ENCODE data around the gene HECTD1. TPM values are rescaled to one million over a fixed set of nuclear protein-coding genes. Genes with fewer than 3 reads are reported as not detected.
A peak's percentile ranks its signal among the peaks of the same experiment; 100 is the strongest.
"Not testable (repeated sequence)": the region's sequence is repeated elsewhere in the genome, so short reads cannot be mapped to it uniquely, and the experiment has no call there.

HECTD1 gene
- total and polyA plus RNA-seq, 10 of the 15 experiments (the other 5 are each of a cell fraction or from before 2014, with no cell fraction given), result 27.3 to 116 (median 57.7) TPM

DNA sequence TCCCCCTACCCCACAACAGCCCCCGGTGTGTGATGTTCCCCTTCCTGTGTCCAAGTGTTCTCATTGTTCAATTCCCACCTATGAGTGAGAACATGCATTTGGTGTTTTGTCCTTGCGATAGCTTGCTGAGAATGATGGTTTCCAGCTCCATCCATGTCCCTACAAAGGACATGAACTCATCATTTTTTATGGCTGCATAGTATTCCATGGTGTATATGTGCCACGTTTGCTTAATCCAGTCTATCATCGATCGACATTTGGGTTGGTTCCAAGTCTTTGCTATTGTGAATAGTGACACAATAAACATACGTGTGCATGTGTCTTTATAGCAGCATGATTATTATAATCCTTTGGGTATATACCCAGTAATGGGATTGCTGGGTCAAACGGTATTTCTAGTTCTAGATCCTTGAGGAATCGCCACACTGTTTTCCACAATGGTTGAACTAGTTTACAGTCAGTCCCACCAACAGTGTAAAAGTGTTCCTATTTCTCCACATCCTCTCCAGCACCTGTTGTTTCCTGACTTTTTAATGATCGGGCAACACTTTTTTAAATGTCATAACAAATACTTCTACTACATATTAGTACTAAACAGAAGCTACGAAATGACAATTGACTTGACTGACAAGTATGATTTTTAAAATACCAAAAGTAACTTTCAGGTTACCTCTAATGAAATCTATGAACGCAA is 3.5 kb downstream of the HECTD1 start:
- DNase-seq (ENCODE audit: low read depth, low spot score); in situ Hi-C loops (cut with MboI); FAIRE-seq; H3K9ac ChIP-seq (ENCODE audit: control insufficient read depth, insufficient read depth, low read length); H2AFZ ChIP-seq (ENCODE audit: control insufficient read depth, low read depth, low read length); RAD21 ChIA-PET (ENCODE audit: unreplicated experiment); H3K27ac ChIP-seq (ENCODE audit: control insufficient read depth, insufficient read depth); H3K9me3 ChIP-seq (replicated peaks; ENCODE audit: control insufficient read depth, insufficient read depth, low read length); BruUV-seq (replicated peaks); intact Hi-C loops (cut with micrococcal nuclease; ENCODE audit: unreplicated experiment); H4K20me1 ChIP-seq (ENCODE audit: control insufficient read depth, insufficient read depth); H3K4me2 ChIP-seq (ENCODE audit: control insufficient read depth, insufficient read depth); H3K27me3 ChIP-seq (replicated peaks in 1 of 2; ENCODE audit: control insufficient read depth in 2 of 2, insufficient read depth in 2 of 2, low read length in 1 of 2); CTCF ChIA-PET; ATAC-seq: not testable (repeated sequence)
- H3K4me1 ChIP-seq (ENCODE audit: control insufficient read depth, insufficient read depth, low read length), result peaks cover 11% of the 10 kb centered on the region; the same call in 1 of the 2 replicates
- ChIA-PET SMC1A (ENCODE audit: uncharacterized antibody, unreplicated experiment) (interaction anchor here (0.5 to 0.9 kb wide), 2 partner anchors 9 to 15 kb away, joined by 3 to 6 read pairs; no protein-coding TSS in a partner anchor), POLR2A (interaction anchor here (0.6 kb wide), 1 partner anchor 63 kb away, joined by 3 read pairs; no protein-coding TSS in a partner anchor)
- H3K79me2 ChIP-seq (ENCODE audit: control insufficient read depth, insufficient read depth, low read length), result peaks cover 62% of the 10 kb centered on the region
- H3K36me3 ChIP-seq (ENCODE audit: control insufficient read depth in 2 of 2, insufficient read depth in 2 of 2, low read length in 1 of 2), result peaks cover 0 to 11% of the 10 kb centered on the region in 2 experiments; a peak in 2 of 4 replicates
- H3K4me3 ChIP-seq, result 0 out of 2 replicates have a peak overlapping the region, but pooled peaks have one; percentile 38
- peak; percentile 79 for TF ChIP-seq MLLT1 (IDR thresholded peaks at IDR 0.05)
- 96% methylated on average over 10 of the region's 11 CpGs for WGBS (ENCODE audit: insufficient coverage, insufficient replicate concordance, low lambda C conversion rate, missing lambda C conversion rate)

GRCh38 chr14:31203414-31203742 is 4.2 kb downstream of the HECTD1 start:
- no peak overlapping the region for H3K9ac ChIP-seq (ENCODE audit: control insufficient read depth, insufficient read depth, low read length)
- H4K20me1 ChIP-seq (ENCODE audit: control insufficient read depth, insufficient read depth), result no peaks in the 10 kb centered on the region; the same call in 1 of the 2 replicates
- H3K36me3 ChIP-seq (ENCODE audit: control insufficient read depth in 2 of 2, insufficient read depth in 2 of 2, low read length in 1 of 2), result peaks cover 0 to 11% of the 10 kb centered on the region in 2 experiments; a peak in 2 of 4 replicates
- 100% methylated on average over 3 of the region's 3 CpGs for WGBS (ENCODE audit: insufficient coverage, insufficient replicate concordance, low lambda C conversion rate, missing lambda C conversion rate)
- no peaks in the 10 kb centered on the region; the same call in 2 of the 3 replicates for H3K9me3 ChIP-seq (replicated peaks; ENCODE audit: control insufficient read depth, insufficient read depth, low read length)
- H3K79me2 ChIP-seq (ENCODE audit: control insufficient read depth, insufficient read depth, low read length), result peaks cover 67% of the 10 kb centered on the region
- intact Hi-C loops (cut with micrococcal nuclease; ENCODE audit: unreplicated experiment), result no loop called here
- in situ Hi-C loops (cut with MboI), result no loop called here
- ChIA-PET CTCF (no interaction called here), RAD21 (ENCODE audit: unreplicated experiment) (no interaction called here), POLR2A (no interaction called here), SMC1A (ENCODE audit: uncharacterized antibody, unreplicated experiment) (interaction anchor here (0.9 kb wide), 1 partner anchor 9 kb away, joined by 6 read pairs; no protein-coding TSS in a partner anchor)
- H3K4me3 ChIP-seq, result no peak overlapping the region
- DNase-seq (ENCODE audit: low read depth, low spot score), result no peak
- ATAC-seq, result no peak
- no peak for FAIRE-seq
- H3K4me2 ChIP-seq (ENCODE audit: control insufficient read depth, insufficient read depth), result no peak overlapping the region
- no peak overlapping the region for H3K27ac ChIP-seq (ENCODE audit: control insufficient read depth, insufficient read depth)
- no peak overlapping the region for H2AFZ ChIP-seq (ENCODE audit: control insufficient read depth, low read depth, low read length)
- H3K4me1 ChIP-seq (ENCODE audit: control insufficient read depth, insufficient read depth, low read length), result peaks cover 6% of the 10 kb centered on the region; the same call in 1 of the 2 replicates
- H3K27me3 ChIP-seq (replicated peaks in 1 of 2; ENCODE audit: control insufficient read depth in 2 of 2, insufficient read depth in 2 of 2, low read length in 1 of 2), result no peaks in the 10 kb centered on the region
- TF ChIP-seq BRCA1 (IDR thresholded peaks at IDR 0.05; ENCODE audit: low read depth, low read length), result no peak
- TF ChIP-seq MEF2B (IDR thresholded peaks at IDR 0.05; ENCODE audit: partially characterized antibody, poor library complexity, severe bottlenecking), result no peak
- no peak for TF ChIP-seq PML (IDR thresholded peaks at IDR 0.05; ENCODE audit: low read length)
- no peak for TF ChIP-seq TARDBP (IDR thresholded peaks at IDR 0.05; ENCODE audit: borderline replicate concordance)
- no peak for TF ChIP-seq ZNF207 (IDR thresholded peaks at IDR 0.05; ENCODE audit: borderline replicate concordance)
- no peak for TF ChIP-seq SREBF1 (IDR thresholded peaks at IDR 0.05; ENCODE audit: low read length)
- TF ChIP-seq RBBP5 (conservative IDR thresholded peaks at IDR 0.05), result no peak
- TF ChIP-seq NRF1 (conservative IDR thresholded peaks at IDR 0.05; ENCODE audit: low read depth, low read length), result no peak
- TF ChIP-seq, protein P1, sequence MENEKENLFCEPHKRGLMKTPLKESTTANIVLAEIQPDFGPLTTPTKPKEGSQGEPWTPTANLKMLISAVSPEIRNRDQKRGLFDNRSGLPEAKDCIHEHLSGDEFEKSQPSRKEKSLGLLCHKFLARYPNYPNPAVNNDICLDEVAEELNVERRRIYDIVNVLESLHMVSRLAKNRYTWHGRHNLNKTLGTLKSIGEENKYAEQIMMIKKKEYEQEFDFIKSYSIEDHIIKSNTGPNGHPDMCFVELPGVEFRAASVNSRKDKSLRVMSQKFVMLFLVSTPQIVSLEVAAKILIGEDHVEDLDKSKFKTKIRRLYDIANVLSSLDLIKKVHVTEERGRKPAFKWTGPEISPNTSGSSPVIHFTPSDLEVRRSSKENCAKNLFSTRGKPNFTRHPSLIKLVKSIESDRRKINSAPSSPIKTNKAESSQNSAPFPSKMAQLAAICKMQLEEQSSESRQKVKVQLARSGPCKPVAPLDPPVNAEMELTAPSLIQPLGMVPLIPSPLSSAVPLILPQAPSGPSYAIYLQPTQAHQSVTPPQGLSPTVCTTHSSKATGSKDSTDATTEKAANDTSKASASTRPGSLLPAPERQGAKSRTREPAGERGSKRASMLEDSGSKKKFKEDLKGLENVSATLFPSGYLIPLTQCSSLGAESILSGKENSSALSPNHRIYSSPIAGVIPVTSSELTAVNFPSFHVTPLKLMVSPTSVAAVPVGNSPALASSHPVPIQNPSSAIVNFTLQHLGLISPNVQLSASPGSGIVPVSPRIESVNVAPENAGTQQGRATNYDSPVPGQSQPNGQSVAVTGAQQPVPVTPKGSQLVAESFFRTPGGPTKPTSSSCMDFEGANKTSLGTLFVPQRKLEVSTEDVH (IDR thresholded peaks at IDR 0.05; ENCODE audit: low read depth, partially characterized antibody), result no peak
- BruUV-seq (replicated peaks), result no TSS peak
